Pons (tissue), 1 donor: ENCODE measurements around the gene MCTP2.
A peak's percentile ranks its signal among the peaks of the same experiment; 100 is the strongest.

Experiments used
- DNase-seq: peaks from one replicate; pipeline ENCODE4 v3.0.0-alpha.2; 2016; ENCODE audit warnings: low spot score

MCTP2 gene

DNA sequence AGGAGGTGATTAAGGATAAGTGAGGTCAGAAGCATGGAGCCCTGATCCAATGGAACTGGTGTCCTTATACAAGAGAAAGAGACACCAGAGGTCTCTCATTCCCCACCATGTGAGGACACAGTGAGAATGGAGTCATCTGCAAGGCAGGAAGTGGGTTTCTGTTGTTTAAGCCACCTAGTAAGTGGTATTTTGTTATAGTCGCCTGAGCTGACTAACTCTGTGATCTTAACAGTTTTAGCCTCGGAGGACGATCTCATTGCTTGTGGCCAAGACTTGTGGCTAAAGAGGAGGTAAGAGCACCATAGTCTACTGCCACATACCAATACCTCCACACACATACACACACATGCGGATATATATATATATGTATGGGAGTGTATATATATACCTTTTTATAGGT lies 73.8 kb downstream of the MCTP2 start:
- DNase-seq: no peak

DNA sequence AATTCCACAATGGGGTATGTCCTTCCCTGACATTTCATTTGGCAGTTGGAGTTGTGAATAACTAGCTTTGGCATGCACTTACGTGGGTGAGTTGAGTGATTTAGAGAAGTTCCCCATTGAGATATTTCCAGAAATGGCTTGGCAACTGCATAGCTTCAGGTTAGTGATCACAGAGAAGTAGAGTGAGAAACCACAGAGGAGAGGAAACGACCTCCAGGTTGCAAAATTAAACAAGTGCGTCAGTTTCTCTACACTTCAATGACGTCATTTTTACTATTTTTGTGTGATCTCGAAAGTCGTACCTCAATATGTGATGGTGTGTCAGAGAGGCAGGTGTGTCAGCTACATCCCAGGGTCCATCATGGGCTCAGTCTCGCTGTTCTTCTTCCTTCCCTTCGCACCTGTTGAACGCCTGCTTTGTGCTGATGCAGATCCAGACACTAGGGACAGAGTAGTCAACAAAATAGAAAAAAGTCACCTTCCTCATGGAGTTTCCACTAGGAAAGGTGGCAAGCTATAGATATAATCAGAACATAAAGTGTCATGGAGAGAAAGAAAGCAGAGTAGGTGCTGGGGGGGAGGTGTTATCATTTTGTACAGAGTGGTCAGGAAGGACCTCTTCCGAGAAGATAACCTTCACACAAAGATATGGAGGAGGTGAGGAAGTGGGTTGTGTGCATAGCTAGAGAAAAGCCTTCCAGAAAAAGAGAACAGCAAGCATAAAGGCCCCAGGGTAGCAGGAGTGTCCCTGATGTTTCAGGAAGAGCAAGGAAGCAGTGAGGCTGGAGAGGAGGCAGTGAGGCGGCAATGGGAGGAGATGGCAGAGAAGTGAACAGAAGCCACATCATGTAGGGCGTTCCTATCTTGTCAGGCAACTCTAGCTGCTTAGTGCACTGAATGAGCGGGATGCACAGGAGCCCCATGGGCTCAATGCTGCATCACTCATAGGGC lies 75.6 kb downstream of the MCTP2 start:
- no peak for DNase-seq

- DNase-seq: no peak
Measured at GRCh38 chr15:94312946-94313345, 81.6 kb downstream of the MCTP2 start.

GRCh38 chr15:94314639-94315038 lies 83.3 kb downstream of the MCTP2 start:
- no peak for DNase-seq

DNA sequence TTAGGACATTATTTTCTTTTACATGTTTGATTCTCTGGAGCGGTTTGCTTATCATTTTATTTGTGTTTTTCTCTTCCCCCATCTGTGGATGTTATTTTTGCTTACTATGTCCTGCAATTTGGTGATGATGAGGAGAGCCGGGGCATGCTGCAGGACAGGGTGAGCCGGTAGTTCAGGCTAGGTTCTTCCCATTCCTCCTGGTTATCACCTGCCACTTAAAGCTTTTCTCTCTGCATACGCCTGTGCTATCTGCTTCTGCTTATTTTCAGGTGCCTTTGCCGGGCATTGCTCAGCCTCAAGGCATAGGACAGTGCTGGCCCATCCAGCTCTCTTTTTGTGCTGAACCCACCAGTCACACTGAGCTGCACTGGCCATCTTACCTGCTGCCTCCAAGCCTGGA lies 85.8 kb downstream of the MCTP2 start:
- DNase-seq: no peak

GRCh38 chr15:94322141-94322540 lies 90.8 kb downstream of the MCTP2 start:
- DNase-seq: no peak

- DNase-seq: no peak
Measured at GRCh38 chr15:94323076-94323475, 91.7 kb downstream of the MCTP2 start.

- DNase-seq: peak; percentile 27
Measured at GRCh38 chr15:94324117-94324826, 92.9 kb downstream of the MCTP2 start.

GRCh38 chr15:94324835-94325767 lies 93.7 kb downstream of the MCTP2 start:
- no peak for DNase-seq

- peak; percentile 18 for DNase-seq
Measured at GRCh38 chr15:94327356-94327936, 96.1 kb downstream of the MCTP2 start.

GRCh38 chr15:94331731-94332130 lies 100.4 kb downstream of the MCTP2 start:
- DNase-seq: no peak

DNA sequence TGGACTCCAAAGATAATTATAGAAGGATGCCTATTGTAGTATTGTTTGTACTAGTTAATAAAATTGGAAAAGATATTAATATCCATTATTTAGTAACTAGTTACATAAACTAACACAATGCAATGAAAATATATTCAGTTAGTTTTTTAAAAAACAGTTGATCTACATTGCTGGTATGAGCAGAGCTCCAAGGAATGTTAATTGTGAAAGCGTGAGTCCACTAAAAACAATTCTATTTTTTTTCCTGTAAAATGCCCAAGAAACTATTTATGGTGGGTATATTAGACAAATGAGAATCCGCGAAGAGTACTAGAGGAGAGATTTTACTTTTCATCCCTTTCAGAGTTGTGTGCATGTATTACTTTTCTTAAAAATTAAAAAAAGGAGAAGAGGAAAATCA lies 104.3 kb downstream of the MCTP2 start:
- no peak for DNase-seq

DNA sequence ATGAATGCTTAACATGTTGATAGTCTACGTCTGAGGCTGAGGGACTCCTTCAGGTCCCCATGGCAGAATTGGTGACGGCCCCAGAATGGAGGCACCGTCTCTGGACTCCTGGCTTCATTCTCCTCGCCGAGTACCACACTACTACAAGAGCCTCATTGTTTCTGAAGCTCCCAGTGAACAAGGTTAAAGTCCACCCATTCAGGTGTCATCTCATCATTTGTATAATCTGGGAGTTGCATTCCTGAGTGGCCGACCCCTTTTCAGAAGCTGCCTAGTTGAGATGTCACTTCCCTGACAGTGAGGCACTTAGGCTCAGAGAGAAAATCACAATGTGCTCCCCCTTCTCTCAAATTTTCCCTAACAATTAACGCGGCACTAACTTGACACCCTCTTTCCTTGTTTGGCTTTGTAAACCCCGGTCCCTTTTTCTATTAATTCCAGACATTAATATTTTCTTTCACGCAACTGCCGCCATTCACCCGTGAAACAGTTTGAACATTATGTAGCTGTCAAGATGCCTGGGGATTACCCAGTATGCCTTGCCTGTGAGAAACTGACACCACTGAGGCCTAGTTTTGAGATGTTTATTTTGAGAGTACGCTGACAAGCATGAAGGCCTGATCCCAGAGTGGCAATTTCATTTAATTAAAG lies 105.6 kb downstream of the MCTP2 start:
- no peak for DNase-seq

DNA sequence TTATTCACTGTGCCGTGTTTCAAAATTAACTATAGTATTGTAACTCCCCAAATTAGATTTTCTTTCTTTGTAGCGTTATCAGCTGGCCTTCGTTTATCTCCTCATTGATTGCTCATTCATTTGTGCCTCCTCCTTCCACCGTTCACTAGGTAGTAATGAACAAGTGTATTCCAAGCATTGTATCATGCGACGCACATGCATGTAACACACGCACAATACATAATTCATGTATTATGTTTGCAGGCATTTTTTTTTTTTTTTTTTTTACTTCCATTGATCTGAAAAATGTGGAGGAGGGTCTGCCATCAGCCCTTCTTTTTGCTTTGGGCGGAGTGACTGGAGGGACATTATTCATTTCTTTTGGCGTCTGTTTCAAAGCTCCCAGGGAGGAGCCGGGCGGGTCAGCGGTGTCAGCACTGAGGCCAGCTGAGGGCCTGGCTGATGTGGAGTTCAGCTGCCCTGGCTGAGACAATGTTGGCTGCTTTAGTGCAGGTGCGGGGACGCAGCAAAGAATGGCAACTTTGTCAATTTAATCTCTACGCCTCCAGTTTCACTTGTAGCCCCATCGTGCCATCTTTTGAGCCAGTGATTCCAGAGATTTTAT lies 107.0 kb downstream of the MCTP2 start:
- DNase-seq: no peak

GRCh38 chr15:94346282-94346681 lies 114.9 kb downstream of the MCTP2 start:
- DNase-seq: no peak

DNA sequence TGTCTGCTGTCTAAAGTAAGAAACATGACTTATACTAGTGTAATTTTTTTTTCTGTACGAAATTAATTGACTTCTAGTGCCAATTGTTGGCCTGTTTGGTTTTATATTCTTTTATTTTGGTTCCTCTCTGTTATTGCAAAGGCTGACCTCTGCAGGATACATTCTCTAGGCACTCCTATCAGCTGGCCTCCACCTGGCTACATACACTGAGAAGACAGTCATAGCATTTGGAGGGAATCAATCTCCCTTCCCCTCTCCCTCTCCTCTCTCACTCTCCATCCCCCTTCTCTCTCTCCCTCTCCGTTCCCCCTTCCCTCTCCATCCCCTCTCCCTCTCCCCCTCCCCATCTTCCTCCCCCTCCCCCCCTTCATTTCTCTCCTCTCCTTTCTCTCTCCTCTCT lies 116.7 kb downstream of the MCTP2 start:
- no peak for DNase-seq

DNA sequence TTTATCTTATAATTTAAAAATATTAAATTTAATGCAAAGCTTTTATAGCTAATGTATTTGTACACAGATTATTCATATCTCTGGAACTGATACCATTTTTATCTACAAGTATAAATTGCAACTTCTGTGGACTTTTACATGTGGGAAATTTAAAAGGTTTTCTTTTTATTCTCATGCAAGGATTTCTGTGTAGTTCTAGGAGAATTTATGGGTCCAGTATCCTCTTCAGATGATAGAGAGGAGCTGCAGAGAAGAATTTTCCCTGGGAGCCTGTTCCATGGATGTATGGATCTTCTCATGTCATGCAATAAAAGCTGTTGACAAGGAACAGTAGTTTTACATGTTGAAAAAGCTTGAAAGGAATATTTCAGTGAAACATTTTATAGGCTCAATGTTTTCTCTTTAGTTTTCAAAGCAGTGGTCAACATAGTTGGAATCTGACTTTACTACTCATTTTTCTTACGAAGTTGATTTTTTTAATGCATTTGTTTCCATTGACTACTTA lies 119.7 kb downstream of the MCTP2 start:
- DNase-seq: no peak

DNA sequence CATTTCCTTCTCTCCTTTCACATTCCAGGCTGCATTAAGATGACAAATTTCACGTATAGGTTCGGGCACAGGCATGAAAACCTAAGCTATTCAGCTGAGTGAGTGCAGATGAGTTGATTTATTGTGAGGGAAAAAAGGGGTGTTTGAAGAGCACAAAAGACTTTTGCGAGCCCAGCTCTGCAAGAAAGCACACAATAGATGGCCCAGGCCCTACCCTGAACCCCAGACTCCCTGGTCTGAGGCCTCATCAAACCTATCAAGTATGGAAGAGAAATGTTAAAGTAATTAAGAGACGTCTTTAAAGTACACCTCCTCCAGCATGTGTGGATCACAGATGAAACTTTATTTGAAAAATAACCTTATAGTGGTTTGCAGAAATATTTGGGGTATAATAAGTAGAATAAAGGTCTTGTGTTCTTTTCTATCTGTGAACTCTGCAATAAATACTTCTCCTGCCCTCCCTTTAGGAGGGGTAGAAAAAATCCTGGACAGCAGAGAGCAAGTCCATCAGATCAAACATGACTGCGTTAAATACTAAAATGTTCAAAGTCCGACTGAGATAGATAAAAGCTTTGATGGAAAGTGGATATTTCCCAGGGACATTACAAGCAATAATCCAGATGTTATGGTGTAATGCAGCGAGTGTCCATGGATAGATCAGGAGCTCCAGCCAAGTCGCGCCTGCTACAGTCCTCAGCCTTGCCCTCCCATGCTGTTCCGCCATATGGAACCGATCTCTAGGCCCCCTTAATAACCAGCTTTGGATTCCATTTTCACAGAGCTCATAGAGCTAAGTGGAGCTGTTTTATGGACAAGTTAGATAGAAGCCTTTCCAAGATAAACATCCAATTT lies 121.5 kb downstream of the MCTP2 start:
- no peak for DNase-seq

- DNase-seq: no peak
Measured at GRCh38 chr15:94353488-94353820, 122.1 kb downstream of the MCTP2 start.

DNA sequence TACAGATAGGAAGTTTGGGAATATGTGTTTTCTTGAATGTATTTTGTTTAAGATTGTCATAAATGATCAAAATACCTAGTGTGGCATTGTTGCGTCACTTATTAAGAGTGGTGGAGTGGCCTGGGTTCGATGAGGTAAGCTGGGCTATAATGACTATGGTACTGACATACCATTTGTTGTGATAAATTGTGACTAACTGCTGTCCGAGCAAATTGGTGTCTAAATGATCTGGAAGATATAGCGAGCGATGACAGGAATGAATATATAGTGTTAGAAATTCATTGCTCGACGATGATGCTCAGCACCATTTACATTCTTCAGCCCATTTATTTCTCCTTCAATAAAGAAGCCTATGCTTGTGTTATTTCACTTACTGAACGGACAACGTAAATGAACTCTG lies 123.3 kb downstream of the MCTP2 start:
- DNase-seq: no peak
